HCT116 (cell line): ENCODE data around the gene PTGER4. TPM values are rescaled to one million over a fixed set of nuclear protein-coding genes. Genes with fewer than 3 reads are reported as not detected.

Experiments used
- ATAC-seq: fragments of 200-7000 bp; cut with Tn5 transposase; 2 replicates; pipeline ENCODE4 v1.9.1; 2020; ENCODE audit warnings: mild to moderate bottlenecking, moderate library complexity
- BruUV-seq: library from RNA; stranded (reverse); fragments of 400-500 nt; replicated peaks from 2 replicates; lab custom pipeline; 2021; lab: Mats Ljungman, UMichigan
- CTCF ChIA-PET: fragments of 300-600 bp; sonication (Branson Sonifier 250); formaldehyde crosslinking; loops from one replicate; lab custom pipeline; 2021; ENCODE audit warnings: antibody characterized with exemption; lab: Charles Lee
- POLR2A ChIA-PET: fragments of 300-600, 350-600 bp; sonication (Branson Sonifier 250); formaldehyde crosslinking; loops from one replicate; lab custom pipeline; 2021; ENCODE audit warnings: antibody characterized with exemption; lab: Charles Lee
- RAD21 ChIA-PET, 2 experiments: fragments of 300-600 bp; sonication (Branson Sonifier 250); formaldehyde crosslinking; loops; one replicate each; lab custom pipeline; 2023; ENCODE audit warnings: low total read pairs in 2 of 2; ENCODE audit not compliant: uncharacterized antibody in 2 of 2, unreplicated experiment in 2 of 2, low non-redundant PET in 1 of 2; lab: Charles Lee
- DNase-seq: peaks from one replicate; pipeline ENCODE4 v3.0.0-alpha.2; 2010; ENCODE audit warnings: low read depth, low spot score
- H2AFZ ChIP-seq: fragments of 200-600 bp; shearing (Covaris generic), sonication (generic); 2 replicates; pipeline ENCODE4 v1.6.1; 2017; ENCODE audit warnings: low read depth, mixed run types, mixed read lengths, antibody characterized with exemption, low read length; ENCODE audit not compliant: poor library complexity, severe bottlenecking
- H3K27ac ChIP-seq: 2 replicates; pipeline ENCODE4 v1.5.1; 2012; ENCODE audit warnings: low read depth, low read length
- H3K27me3 ChIP-seq: fragments of 200-600 bp; sonication (generic); 2 replicates; pipeline ENCODE4 v1.6.1; 2016; ENCODE audit warnings: mixed run types, low read length, mixed read lengths; ENCODE audit not compliant: insufficient read depth
- H3K36me3 ChIP-seq, 2 experiments: fragments of 200-500 bp in 1 of 2; fragments of 200-600 bp in 1 of 2; sonication (Bioruptor generic) in 1 of 2; sonication (generic) in 1 of 2; 2 replicates each; pipeline versions ENCODE4 v1.5.1 to v1.6.1; 2014 to 2016; ENCODE audit warnings: low read length in 2 of 2, inconsistent platforms in 1 of 2, mixed read lengths in 1 of 2, mixed run types in 1 of 2; ENCODE audit not compliant: insufficient read depth in 2 of 2, control insufficient read depth in 1 of 2
- H3K4me1 ChIP-seq, 2 experiments: fragments of 200-600 bp in 1 of 2; sonication (generic) in 1 of 2; 2 replicates each; pipeline versions ENCODE4 v1.5.1 to v1.6.1; 2012 to 2017; ENCODE audit warnings: low read length in 2 of 2, inconsistent platforms in 1 of 2, mild to moderate bottlenecking in 1 of 2, mixed read lengths in 1 of 2, mixed run types in 1 of 2, moderate library complexity in 1 of 2; ENCODE audit not compliant: insufficient read depth in 2 of 2, control insufficient read depth in 1 of 2
- H3K4me2 ChIP-seq: fragments of 200-600 bp; sonication (generic); 2 replicates; pipeline ENCODE4 v1.6.1; 2017; ENCODE audit warnings: mixed run types, low read length, mixed read lengths
- H3K4me3 ChIP-seq, 2 experiments: fragments of 200-600 bp in 1 of 2; sonication (generic) in 1 of 2; replicated peaks in 1 of 2; 2 replicates each; pipeline ENCODE4 v1.5.1; 2011 to 2016; ENCODE audit warnings: low read length in 2 of 2, control low read depth in 1 of 2, low read depth in 1 of 2, mild to moderate bottlenecking in 1 of 2, mixed read lengths in 1 of 2, mixed run types in 1 of 2
- H3K79me2 ChIP-seq: fragments of 200-600 bp; sonication (generic); 2 replicates; pipeline ENCODE4 v1.6.1; 2017; ENCODE audit warnings: mild to moderate bottlenecking, mixed run types, low read length, moderate library complexity, mixed read lengths; ENCODE audit not compliant: insufficient read depth
- H3K9ac ChIP-seq: fragments of 200-600 bp; sonication (generic); 2 replicates; pipeline ENCODE4 v1.6.1; 2016; ENCODE audit warnings: low read length, mixed read lengths
- H3K9me2 ChIP-seq: fragments of 200-600 bp; sonication (generic), shearing (Covaris generic); 2 replicates; pipeline ENCODE4 v1.6.1; 2017; ENCODE audit warnings: mixed run types, mild to moderate bottlenecking, moderate library complexity; ENCODE audit not compliant: insufficient read depth
- H3K9me3 ChIP-seq, 2 experiments: fragments of 200-500 bp in 1 of 2; fragments of 200-600 bp in 1 of 2; sonication (Bioruptor generic) in 1 of 2; sonication (generic) in 1 of 2; 2 replicates each; pipeline ENCODE4 v1.6.1; 2014 to 2017; ENCODE audit warnings: low read length in 2 of 2, mixed read lengths in 2 of 2, inconsistent platforms in 1 of 2, low read depth in 1 of 2, mild to moderate bottlenecking in 1 of 2, mixed run types in 1 of 2, moderate library complexity in 1 of 2; ENCODE audit not compliant: control insufficient read depth in 1 of 2, insufficient read depth in 1 of 2
- H4K20me1 ChIP-seq: fragments of 200-600 bp; sonication (generic), shearing (Covaris generic); 2 replicates; pipeline ENCODE4 v1.6.1; 2017; ENCODE audit warnings: mixed run types, mild to moderate bottlenecking, moderate library complexity; ENCODE audit not compliant: insufficient read depth
- CBX3 ChIP-seq: IDR thresholded peaks from 2 replicates; pipeline ENCODE4 v1.6.1; 2012; ENCODE audit warnings: low read depth
- CTCF ChIP-seq, 3 experiments: fragments of 200-600 bp in 1 of 3; sonication (generic) in 1 of 3; IDR thresholded peaks in 2 of 3; conservative IDR thresholded peaks in 1 of 3; 2 replicates each; pipeline ENCODE4 v1.5.1; 2012 to 2017; ENCODE audit warnings: low read depth in 2 of 3, low read length in 2 of 3, antibody characterized with exemption in 1 of 3, borderline replicate concordance in 1 of 3, control low read depth in 1 of 3, mild to moderate bottlenecking in 1 of 3, mixed read lengths in 1 of 3, mixed run types in 1 of 3, moderate library complexity in 1 of 3; ENCODE audit not compliant: insufficient read depth in 1 of 3
- EGR1 ChIP-seq: IDR thresholded peaks from 2 replicates; pipeline ENCODE4 v1.6.1; 2012; ENCODE audit warnings: low read depth
- ELF1 ChIP-seq: IDR thresholded peaks from 2 replicates; pipeline ENCODE4 v1.6.1; 2012; ENCODE audit warnings: low read depth, borderline replicate concordance
- EZH2 ChIP-seq: fragments of 200-600 bp; sonication (generic); IDR thresholded peaks from 2 replicates; pipeline ENCODE4 v1.6.1; 2017; ENCODE audit warnings: antibody characterized with exemption, mixed run types
- FOSL1 ChIP-seq: IDR thresholded peaks from 2 replicates; pipeline ENCODE4 v1.6.1; 2012; ENCODE audit warnings: low read depth
- JUND ChIP-seq: IDR thresholded peaks from 2 replicates; pipeline ENCODE4 v1.6.1; 2012
- MAX ChIP-seq: IDR thresholded peaks from 2 replicates; pipeline ENCODE4 v1.6.1; 2012
- POLR2A ChIP-seq: IDR thresholded peaks from 2 replicates; pipeline ENCODE4 v1.7.0; 2011; ENCODE audit warnings: borderline replicate concordance; ENCODE audit not compliant: insufficient read depth, insufficient read length; ENCODE audit errors: extremely low read depth
- POLR2AphosphoS5 ChIP-seq: IDR thresholded peaks from 2 replicates; pipeline ENCODE4 v1.6.1; 2011; ENCODE audit warnings: mild to moderate bottlenecking, low read depth, low read length, moderate library complexity
- RAD21 ChIP-seq: IDR thresholded peaks from 2 replicates; pipeline ENCODE4 v1.6.1; 2012; ENCODE audit warnings: low read depth, mild to moderate bottlenecking
- SIN3A ChIP-seq: IDR thresholded peaks from 2 replicates; pipeline ENCODE4 v1.6.1; 2012; ENCODE audit warnings: low read depth
- SP1 ChIP-seq: IDR thresholded peaks from 2 replicates; pipeline ENCODE4 v1.6.1; 2012; ENCODE audit warnings: low read depth
- SRF ChIP-seq: IDR thresholded peaks from 2 replicates; pipeline ENCODE4 v1.6.1; 2012; ENCODE audit warnings: low read depth
- TCF7L2 ChIP-seq: IDR thresholded peaks from 2 replicates; pipeline ENCODE4 v1.7.0; 2011; ENCODE audit warnings: borderline replicate concordance, inconsistent platforms; ENCODE audit not compliant: insufficient read depth, insufficient read length; ENCODE audit errors: extremely low read depth
- YY1 ChIP-seq: IDR thresholded peaks from 2 replicates; pipeline ENCODE4 v1.6.1; 2011; ENCODE audit warnings: low read length, low read depth, moderate library complexity, mild to moderate bottlenecking; ENCODE audit not compliant: insufficient replicate concordance; ENCODE audit errors: extremely low read depth
- ZFX ChIP-seq: fragments of 450-650 bp; IDR thresholded peaks from 2 replicates; pipeline ENCODE4 v1.6.1; 2017
- ZNF274 ChIP-seq: fragments of 200-500 bp; sonication (Bioruptor generic); IDR thresholded peaks from 2 replicates; pipeline ENCODE4 v1.6.1; 2014; ENCODE audit warnings: mild to moderate bottlenecking, low read depth, low read length, inconsistent platforms
- intact Hi-C: fragments of 100-400 bp; cut with micrococcal nuclease; formaldehyde crosslinking; loops from 2 replicates; pipeline ENCODE4 v1.10.0; 2022
- total RNA-seq: library from RNA; stranded (reverse); gene quantifications from one replicate; pipeline ENCODE4 v1.2.1, GENCODE V29; 2021; ENCODE audit not compliant: unreplicated experiment
- TF ChIP-seq, protein P1 (sequence below): IDR thresholded peaks from 2 replicates; pipeline ENCODE4 v1.6.1; 2012; ENCODE audit warnings: low read depth
- TF ChIP-seq, protein P2 (sequence below): IDR thresholded peaks from 2 replicates; pipeline ENCODE4 v1.6.1; 2012

The PTGER4 gene
- total RNA-seq, 1 experiment from 2014 or later = 3.0 TPM

GRCh38 chr5:40682154-40683017 is 2.7 kb downstream of the PTGER4 start:
- Histone ChIP-seq H3K27me3 (no peaks in the 10 kb centered on the region), H3K9me2 (no peaks in the 10 kb centered on the region), H3K4me3 (no peak overlapping the region), H3K9ac (no peak overlapping the region)
- TF ChIP-seq POLR2AphosphoS5 (no peak), JUND (no peak), TCF7L2 (no peak), SIN3A (no peak), EGR1 (no peak), CBX3 (no peak), POLR2A (no peak), SP1 (no peak), FOSL1 (no peak), MAX (no peak), SRF (no peak), YY1 (no peak), ELF1 (no peak), ZNF274 (no peak), CTCF (IDR thresholded peaks at IDR 0.05 in 2 of 3, conservative IDR thresholded peaks at IDR 0.05 in 1 of 3; ENCODE audit: borderline replicate concordance in 1 of 3, insufficient read depth in 1 of 3, low read depth in 2 of 3, low read length in 2 of 3) (no peak), ZFX (no peak), EZH2 (no peak), RAD21 (no peak)
- TF ChIP-seq, protein P1, sequence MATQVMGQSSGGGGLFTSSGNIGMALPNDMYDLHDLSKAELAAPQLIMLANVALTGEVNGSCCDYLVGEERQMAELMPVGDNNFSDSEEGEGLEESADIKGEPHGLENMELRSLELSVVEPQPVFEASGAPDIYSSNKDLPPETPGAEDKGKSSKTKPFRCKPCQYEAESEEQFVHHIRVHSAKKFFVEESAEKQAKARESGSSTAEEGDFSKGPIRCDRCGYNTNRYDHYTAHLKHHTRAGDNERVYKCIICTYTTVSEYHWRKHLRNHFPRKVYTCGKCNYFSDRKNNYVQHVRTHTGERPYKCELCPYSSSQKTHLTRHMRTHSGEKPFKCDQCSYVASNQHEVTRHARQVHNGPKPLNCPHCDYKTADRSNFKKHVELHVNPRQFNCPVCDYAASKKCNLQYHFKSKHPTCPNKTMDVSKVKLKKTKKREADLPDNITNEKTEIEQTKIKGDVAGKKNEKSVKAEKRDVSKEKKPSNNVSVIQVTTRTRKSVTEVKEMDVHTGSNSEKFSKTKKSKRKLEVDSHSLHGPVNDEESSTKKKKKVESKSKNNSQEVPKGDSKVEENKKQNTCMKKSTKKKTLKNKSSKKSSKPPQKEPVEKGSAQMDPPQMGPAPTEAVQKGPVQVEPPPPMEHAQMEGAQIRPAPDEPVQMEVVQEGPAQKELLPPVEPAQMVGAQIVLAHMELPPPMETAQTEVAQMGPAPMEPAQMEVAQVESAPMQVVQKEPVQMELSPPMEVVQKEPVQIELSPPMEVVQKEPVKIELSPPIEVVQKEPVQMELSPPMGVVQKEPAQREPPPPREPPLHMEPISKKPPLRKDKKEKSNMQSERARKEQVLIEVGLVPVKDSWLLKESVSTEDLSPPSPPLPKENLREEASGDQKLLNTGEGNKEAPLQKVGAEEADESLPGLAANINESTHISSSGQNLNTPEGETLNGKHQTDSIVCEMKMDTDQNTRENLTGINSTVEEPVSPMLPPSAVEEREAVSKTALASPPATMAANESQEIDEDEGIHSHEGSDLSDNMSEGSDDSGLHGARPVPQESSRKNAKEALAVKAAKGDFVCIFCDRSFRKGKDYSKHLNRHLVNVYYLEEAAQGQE = no peak
- TF ChIP-seq, protein P2, sequence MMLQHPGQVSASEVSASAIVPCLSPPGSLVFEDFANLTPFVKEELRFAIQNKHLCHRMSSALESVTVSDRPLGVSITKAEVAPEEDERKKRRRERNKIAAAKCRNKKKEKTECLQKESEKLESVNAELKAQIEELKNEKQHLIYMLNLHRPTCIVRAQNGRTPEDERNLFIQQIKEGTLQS = no peak
- TF ChIP-seq, all 23 proteins: peak for 0
- no peaks in the 10 kb centered on the region for H3K79me2 ChIP-seq
- POLR2A ChIA-PET = no interaction called here
- no peak overlapping the region for H3K4me2 ChIP-seq
- no peak for DNase-seq
- RAD21 ChIA-PET = no interaction called here
- no peak for ATAC-seq
- BruUV-seq = no TSS peak
- H3K4me1 ChIP-seq = peaks cover 10 to 24% of the 10 kb centered on the region in 2 experiments
- H3K9me3 ChIP-seq = no peaks in the 10 kb centered on the region
- CTCF ChIA-PET = no interaction called here
- intact Hi-C loops = no loop called here
- no peaks in the 10 kb centered on the region for H3K36me3 ChIP-seq
- no peak overlapping the region for H2AFZ ChIP-seq
- H4K20me1 ChIP-seq = no peaks in the 10 kb centered on the region
- no peak overlapping the region for H3K27ac ChIP-seq
